ENCODE data around the gene COL18A1. TPM values are rescaled to one million over a fixed set of nuclear protein-coding genes. Genes with fewer than 3 reads are reported as not detected.

COL18A1 gene
- total and polyA plus RNA-seq, 9 of the 15 experiments (the other 6 are each of a cell fraction or from before 2014, with no cell fraction given) = 0.14 to 16.4 (median 2.0) TPM

DNA sequence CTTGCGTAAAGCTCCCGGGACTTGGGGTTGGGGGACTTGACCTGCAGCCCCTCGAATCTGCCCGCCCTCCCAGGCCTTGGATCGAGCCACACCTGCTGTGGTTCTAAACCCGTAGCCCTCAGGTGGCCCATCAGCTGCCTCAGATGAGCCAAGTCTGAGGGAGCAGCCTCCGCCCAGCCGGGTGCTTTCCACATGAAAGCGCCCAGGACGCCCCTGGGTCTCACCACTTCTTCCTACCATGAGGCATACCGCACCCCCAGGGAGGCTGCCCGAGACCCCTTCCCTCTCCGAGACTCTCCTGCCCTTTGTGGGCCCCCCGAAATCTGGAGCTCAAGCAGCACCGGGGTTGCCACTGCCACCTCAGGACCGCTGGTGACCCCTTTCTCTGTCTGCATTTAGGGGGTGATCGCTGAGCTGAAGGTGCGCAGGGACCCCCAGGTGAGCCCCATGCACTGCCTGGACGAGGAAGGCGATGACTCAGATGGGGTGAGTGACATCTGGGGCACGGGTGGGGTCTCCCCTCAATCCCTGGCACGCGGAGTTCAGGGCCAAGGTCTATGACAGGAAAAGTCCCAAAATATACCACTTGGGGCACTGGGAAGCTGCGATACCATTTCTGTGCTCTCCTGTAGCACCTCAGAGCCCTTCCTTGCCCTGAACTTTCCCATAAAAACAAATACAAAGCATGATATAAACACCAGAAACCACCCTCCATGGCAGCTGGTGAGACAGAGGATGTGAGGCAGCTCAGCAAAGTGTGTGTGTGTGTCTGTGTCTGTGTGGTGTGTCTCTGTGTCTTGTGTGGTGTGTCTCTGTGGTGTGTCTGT lies 68.7 kb downstream of the COL18A1 start:
- ChIA-PET CTCF (ENCODE audit: low intra/inter-chr PET ratio) (no interaction called here), POLR2A (no interaction called here)
- in situ Hi-C loops (cut with MboI) (no loop called here), intact Hi-C loops (cut with micrococcal nuclease) (no loop called here)
- ATAC-seq = no peak
- no peak overlapping the region for H3K9ac ChIP-seq (ENCODE audit: insufficient read depth in 1 of 2, low read depth in 2 of 2, low read length in 2 of 2)
- H2AFZ ChIP-seq (ENCODE audit: low read depth, low read length) = no peak overlapping the region
- no peaks in the 10 kb centered on the region; a peak in 1 of 5 replicates for H3K27me3 ChIP-seq (ENCODE audit: control insufficient read depth in 2 of 2, insufficient read depth in 2 of 2, low read length in 2 of 2)
- no peak overlapping the region for H3K4me2 ChIP-seq (ENCODE audit: insufficient read depth, low read length)
- no peak overlapping the region for H3K27ac ChIP-seq (ENCODE audit: extremely low read depth, low read depth, low read length)
- no peaks in the 10 kb centered on the region; the same call in 1 of the 2 replicates for H3K9me3 ChIP-seq (replicated peaks; ENCODE audit: control insufficient read depth, insufficient read depth, low read depth, low read length)
- peaks cover 10% of the 10 kb centered on the region for H4K20me1 ChIP-seq (replicated peaks; ENCODE audit: control insufficient read depth, insufficient read depth, low read length)
- H3K79me2 ChIP-seq (ENCODE audit: control insufficient read depth, insufficient read depth, low read length) = no peaks in the 10 kb centered on the region
- FAIRE-seq = no peak
- peaks cover 1% of the 10 kb centered on the region; the same call in 2 of the 3 replicates for H3K36me3 ChIP-seq (ENCODE audit: control insufficient read depth, insufficient read depth, low read length)
- no peak for DNase-seq (ENCODE audit: extremely low read depth in 1 of 4, low spot score in 3 of 4)
- 56% methylated on average over 23 of the region's 24 CpGs for WGBS (ENCODE audit: insufficient coverage, low coverage, missing lambda C conversion rate)
- no peak overlapping the region for H3K4me3 ChIP-seq
- no TSS peak for BruUV-seq (replicated peaks)
- H3K4me1 ChIP-seq (replicated peaks in 1 of 2; ENCODE audit: control insufficient read depth in 2 of 2, insufficient read depth in 2 of 2, low read length in 2 of 2) = peaks cover 9 to 79% of the 10 kb centered on the region in 2 experiments; a peak in 4 of 5 replicates
- peaks cover 4% of the 10 kb centered on the region for H3K9me1 ChIP-seq (ENCODE audit: control insufficient read depth, insufficient read depth, low read length)
- TF ChIP-seq TCF7 (IDR thresholded peaks at IDR 0.05; ENCODE audit: borderline replicate concordance) (no peak), ZKSCAN3 (CRISPR knock-in tag; IDR thresholded peaks at IDR 0.05) (no peak), NELFE (IDR thresholded peaks at IDR 0.05; ENCODE audit: insufficient read depth, insufficient read length) (no peak), XRCC3 (IDR thresholded peaks at IDR 0.05) (no peak), SMARCE1 (IDR thresholded peaks at IDR 0.05) (no peak), RFX7 (CRISPR knock-in tag; IDR thresholded peaks at IDR 0.05) (no peak), FOXJ3 (CRISPR knock-in tag; IDR thresholded peaks at IDR 0.05) (no peak), ZNF12 (CRISPR knock-in tag; IDR thresholded peaks at IDR 0.05) (no peak), SMAD3 (CRISPR knock-in tag; conservative IDR thresholded peaks at IDR 0.05) (no peak)
- TF ChIP-seq, protein P1, sequence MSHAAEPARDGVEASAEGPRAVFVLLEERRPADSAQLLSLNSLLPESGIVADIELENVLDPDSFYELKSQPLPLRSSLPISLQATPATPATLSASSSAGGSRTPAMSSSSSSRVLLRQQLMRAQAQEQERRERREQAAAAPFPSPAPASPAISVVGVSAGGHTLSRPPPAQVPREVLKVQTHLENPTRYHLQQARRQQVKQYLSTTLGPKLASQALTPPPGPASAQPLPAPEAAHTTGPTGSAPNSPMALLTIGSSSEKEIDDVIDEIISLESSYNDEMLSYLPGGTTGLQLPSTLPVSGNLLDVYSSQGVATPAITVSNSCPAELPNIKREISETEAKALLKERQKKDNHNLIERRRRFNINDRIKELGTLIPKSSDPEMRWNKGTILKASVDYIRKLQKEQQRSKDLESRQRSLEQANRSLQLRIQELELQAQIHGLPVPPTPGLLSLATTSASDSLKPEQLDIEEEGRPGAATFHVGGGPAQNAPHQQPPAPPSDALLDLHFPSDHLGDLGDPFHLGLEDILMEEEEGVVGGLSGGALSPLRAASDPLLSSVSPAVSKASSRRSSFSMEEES (CRISPR knock-in tag; IDR thresholded peaks at IDR 0.05) = no peak
- TF ChIP-seq, protein P2, sequence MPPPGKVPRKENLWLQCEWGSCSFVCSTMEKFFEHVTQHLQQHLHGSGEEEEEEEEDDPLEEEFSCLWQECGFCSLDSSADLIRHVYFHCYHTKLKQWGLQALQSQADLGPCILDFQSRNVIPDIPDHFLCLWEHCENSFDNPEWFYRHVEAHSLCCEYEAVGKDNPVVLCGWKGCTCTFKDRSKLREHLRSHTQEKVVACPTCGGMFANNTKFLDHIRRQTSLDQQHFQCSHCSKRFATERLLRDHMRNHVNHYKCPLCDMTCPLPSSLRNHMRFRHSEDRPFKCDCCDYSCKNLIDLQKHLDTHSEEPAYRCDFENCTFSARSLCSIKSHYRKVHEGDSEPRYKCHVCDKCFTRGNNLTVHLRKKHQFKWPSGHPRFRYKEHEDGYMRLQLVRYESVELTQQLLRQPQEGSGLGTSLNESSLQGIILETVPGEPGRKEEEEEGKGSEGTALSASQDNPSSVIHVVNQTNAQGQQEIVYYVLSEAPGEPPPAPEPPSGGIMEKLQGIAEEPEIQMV (tag; conservative IDR thresholded peaks at IDR 0.05; ENCODE audit: low read depth) = no peak
- TF ChIP-seq, protein P3, sequence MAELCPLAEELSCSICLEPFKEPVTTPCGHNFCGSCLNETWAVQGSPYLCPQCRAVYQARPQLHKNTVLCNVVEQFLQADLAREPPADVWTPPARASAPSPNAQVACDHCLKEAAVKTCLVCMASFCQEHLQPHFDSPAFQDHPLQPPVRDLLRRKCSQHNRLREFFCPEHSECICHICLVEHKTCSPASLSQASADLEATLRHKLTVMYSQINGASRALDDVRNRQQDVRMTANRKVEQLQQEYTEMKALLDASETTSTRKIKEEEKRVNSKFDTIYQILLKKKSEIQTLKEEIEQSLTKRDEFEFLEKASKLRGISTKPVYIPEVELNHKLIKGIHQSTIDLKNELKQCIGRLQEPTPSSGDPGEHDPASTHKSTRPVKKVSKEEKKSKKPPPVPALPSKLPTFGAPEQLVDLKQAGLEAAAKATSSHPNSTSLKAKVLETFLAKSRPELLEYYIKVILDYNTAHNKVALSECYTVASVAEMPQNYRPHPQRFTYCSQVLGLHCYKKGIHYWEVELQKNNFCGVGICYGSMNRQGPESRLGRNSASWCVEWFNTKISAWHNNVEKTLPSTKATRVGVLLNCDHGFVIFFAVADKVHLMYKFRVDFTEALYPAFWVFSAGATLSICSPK (IDR thresholded peaks at IDR 0.05; ENCODE audit: borderline replicate concordance) = no peak
- TF ChIP-seq, protein P4, sequence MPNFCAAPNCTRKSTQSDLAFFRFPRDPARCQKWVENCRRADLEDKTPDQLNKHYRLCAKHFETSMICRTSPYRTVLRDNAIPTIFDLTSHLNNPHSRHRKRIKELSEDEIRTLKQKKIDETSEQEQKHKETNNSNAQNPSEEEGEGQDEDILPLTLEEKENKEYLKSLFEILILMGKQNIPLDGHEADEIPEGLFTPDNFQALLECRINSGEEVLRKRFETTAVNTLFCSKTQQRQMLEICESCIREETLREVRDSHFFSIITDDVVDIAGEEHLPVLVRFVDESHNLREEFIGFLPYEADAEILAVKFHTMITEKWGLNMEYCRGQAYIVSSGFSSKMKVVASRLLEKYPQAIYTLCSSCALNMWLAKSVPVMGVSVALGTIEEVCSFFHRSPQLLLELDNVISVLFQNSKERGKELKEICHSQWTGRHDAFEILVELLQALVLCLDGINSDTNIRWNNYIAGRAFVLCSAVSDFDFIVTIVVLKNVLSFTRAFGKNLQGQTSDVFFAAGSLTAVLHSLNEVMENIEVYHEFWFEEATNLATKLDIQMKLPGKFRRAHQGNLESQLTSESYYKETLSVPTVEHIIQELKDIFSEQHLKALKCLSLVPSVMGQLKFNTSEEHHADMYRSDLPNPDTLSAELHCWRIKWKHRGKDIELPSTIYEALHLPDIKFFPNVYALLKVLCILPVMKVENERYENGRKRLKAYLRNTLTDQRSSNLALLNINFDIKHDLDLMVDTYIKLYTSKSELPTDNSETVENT (CRISPR knock-in tag; IDR thresholded peaks at IDR 0.05) = no peak
